ENCODE results near the gene RPA3. TPM values are rescaled to one million over a fixed set of nuclear protein-coding genes. Genes with fewer than 3 reads are reported as not detected.

RPA3 gene
- total and polyA plus RNA-seq, 2 of the 13 experiments (the other 11 are each of a cell fraction or from before 2014, with no cell fraction given), result 38.3 to 154 TPM

GRCh38 chr7:7757576-7757975, 39.2 kb upstream of the RPA3 start (continued):
- TF ChIP-seq, protein P1, sequence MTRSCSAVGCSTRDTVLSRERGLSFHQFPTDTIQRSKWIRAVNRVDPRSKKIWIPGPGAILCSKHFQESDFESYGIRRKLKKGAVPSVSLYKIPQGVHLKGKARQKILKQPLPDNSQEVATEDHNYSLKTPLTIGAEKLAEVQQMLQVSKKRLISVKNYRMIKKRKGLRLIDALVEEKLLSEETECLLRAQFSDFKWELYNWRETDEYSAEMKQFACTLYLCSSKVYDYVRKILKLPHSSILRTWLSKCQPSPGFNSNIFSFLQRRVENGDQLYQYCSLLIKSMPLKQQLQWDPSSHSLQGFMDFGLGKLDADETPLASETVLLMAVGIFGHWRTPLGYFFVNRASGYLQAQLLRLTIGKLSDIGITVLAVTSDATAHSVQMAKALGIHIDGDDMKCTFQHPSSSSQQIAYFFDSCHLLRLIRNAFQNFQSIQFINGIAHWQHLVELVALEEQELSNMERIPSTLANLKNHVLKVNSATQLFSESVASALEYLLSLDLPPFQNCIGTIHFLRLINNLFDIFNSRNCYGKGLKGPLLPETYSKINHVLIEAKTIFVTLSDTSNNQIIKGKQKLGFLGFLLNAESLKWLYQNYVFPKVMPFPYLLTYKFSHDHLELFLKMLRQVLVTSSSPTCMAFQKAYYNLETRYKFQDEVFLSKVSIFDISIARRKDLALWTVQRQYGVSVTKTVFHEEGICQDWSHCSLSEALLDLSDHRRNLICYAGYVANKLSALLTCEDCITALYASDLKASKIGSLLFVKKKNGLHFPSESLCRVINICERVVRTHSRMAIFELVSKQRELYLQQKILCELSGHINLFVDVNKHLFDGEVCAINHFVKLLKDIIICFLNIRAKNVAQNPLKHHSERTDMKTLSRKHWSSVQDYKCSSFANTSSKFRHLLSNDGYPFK (CRISPR knock-in tag; IDR thresholded peaks at IDR 0.05; ENCODE audit: borderline replicate concordance), result no peak
- no peak for TF ChIP-seq ZNF335 (CRISPR knock-in tag; IDR thresholded peaks at IDR 0.05)
- TF ChIP-seq ZSCAN22 (CRISPR knock-in tag; IDR thresholded peaks at IDR 0.05), result no peak
- TF ChIP-seq, protein P2, sequence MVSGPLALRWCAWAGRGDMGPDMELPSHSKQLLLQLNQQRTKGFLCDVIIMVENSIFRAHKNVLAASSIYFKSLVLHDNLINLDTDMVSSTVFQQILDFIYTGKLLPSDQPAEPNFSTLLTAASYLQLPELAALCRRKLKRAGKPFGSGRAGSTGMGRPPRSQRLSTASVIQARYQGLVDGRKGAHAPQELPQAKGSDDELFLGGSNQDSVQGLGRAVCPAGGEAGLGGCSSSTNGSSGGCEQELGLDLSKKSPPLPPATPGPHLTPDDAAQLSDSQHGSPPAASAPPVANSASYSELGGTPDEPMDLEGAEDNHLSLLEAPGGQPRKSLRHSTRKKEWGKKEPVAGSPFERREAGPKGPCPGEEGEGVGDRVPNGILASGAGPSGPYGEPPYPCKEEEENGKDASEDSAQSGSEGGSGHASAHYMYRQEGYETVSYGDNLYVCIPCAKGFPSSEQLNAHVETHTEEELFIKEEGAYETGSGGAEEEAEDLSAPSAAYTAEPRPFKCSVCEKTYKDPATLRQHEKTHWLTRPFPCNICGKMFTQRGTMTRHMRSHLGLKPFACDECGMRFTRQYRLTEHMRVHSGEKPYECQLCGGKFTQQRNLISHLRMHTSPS (CRISPR knock-in tag; IDR thresholded peaks at IDR 0.05; ENCODE audit: low read depth), result no peak
- TF ChIP-seq ZNF512B (CRISPR knock-in tag; IDR thresholded peaks at IDR 0.05; ENCODE audit: borderline replicate concordance), result no peak
- TF ChIP-seq KLF11 (CRISPR knock-in tag; IDR thresholded peaks at IDR 0.05), result no peak
- TF ChIP-seq ZNF790 (CRISPR knock-in tag; IDR thresholded peaks at IDR 0.05; ENCODE audit: borderline replicate concordance), result no peak

All from HepG2 (cell line).